SK-N-DZ (cell line): Measurements from ENCODE around the gene ADGRB2.
"Not testable (repeated sequence)": the region's sequence is repeated elsewhere in the genome, so short reads cannot be mapped to it uniquely, and the experiment has no call there.

Experiments used
- DNase-seq: peaks from one replicate; pipeline ENCODE4 v3.0.0-alpha.2; 2015; ENCODE audit warnings: low spot score

ADGRB2 gene

DNA sequence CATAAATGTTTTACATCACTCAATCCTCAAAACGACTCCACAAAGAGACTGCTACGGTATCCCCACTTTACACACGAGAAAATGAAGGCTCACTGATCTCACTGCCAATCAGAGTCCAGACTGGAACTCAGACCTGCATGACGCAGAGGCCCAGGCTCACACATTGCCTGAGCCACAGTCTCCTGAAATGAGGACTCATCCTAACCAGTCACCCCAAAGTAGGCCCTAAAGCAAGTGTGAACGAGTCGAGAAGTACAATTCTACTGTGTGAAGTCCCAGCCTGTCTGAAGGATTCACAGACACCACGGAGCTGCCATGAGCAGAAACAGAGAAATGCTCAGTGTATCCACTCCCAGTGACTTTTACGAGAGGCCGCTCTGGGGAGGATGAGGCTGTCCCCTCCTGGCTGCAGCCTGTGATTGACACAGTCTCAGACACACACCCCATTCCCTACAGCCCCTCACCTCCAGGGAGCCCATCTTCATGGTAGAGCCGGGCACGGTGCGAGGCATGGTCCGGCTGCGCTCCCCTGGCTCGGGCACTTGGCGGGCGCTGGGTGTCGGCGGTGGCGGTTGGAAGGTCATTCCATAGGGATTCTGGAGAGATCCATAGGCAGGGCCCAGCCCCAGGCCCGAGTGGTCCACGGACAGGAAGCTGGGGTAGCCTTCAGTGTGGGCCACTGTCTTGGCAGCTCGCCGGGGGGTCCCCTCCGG lies 33.6 kb downstream of the ADGRB2 start:
- no peak for DNase-seq

DNA sequence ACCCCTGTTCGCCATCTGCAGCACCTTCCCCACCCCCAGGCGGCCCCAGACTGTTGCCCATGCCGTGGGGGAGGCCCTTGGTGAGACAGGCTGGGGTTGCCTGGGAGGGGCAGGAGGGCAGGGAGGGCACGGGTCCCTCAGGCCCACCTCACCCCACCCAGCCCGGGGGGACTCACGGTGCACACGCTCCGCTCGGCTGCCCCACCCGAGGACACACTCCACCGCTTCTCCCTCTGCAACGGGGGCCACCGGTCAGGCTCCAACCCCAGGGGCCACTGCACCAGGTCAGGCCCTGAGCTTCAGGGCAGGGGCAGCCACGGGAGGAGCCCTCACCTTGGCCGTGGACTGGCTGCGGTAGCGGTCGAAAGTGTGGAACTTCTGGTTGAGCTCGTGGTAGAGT lies 36.3 kb downstream of the ADGRB2 start:
- DNase-seq, result no peak

DNA sequence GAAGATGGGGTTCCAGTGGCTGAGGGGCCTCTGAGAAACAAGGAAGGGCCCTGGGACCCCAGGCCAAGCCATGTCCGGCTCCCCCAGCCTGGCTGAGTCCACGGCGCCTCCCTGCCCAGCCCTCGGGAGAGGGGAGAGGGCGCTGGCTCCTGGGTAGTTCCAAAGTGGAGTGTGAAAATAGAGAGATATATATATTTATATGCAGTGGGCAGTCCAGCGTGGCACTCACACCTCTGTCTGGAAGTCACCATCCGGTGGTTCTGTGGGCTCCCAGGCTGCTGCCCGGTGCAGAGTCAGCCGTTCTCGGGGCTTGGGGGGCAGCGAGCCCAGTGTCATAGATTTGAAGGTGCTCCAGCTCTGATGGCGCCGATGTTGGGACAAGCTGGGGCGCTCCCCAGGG lies 36.9 kb downstream of the ADGRB2 start:
- DNase-seq, result no peak

DNA sequence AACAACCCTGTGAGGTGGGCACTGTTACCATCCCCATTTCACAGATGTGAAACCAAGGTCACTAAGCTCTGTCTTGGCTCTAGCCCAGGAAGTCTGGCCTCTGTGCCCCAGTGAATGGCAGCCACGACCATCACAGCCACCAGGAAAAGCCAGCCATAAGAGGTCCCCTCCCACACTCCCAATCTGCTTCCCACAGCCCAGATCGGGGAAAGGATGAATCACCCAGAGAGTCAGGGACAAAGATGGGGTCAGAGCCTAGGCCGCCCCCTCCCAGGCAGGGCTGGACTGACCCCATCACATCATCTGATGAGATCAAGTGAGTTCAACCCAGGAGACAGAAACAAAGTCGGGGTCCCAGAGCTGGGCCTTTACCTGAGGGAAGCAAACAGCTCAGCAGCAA lies 37.4 kb downstream of the ADGRB2 start:
- no peak for DNase-seq

DNA sequence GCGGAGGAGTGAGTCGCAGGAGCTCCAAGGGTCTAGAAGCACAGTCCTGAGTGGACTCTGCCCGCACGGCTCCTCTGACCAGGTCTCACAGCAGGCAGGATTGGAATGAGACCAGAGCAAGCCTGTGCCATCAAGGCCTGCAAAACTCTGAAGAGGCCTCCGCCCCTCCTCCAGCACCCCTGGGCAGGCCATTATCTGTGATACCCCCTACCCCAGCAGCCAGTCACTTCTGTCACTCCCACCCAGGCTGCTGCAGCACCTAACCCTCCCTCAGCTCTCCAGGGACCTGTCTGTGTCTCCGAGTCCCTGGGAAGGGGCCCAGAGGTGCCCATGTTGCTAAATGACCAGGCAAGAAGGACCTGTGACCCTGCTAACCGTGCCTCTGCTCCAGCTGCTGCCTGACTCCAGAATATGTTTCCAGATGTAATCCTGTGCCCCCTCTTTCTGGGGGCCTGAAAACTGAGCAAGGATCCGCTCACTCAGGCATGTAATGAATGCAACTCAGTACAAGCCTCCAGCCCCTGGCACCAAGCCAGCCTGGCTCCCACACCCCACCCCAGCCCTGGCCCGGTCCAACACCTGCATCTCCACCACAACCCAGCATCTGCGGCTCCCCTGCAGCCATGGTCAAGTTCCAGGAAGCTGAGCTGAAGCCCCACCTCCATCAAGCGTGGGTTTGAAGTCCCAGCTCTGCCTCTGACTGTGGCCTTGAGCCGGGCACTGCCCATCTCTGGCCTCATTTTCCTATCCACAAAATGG lies 38.2 kb downstream of the ADGRB2 start:
- DNase-seq, result no peak

DNA sequence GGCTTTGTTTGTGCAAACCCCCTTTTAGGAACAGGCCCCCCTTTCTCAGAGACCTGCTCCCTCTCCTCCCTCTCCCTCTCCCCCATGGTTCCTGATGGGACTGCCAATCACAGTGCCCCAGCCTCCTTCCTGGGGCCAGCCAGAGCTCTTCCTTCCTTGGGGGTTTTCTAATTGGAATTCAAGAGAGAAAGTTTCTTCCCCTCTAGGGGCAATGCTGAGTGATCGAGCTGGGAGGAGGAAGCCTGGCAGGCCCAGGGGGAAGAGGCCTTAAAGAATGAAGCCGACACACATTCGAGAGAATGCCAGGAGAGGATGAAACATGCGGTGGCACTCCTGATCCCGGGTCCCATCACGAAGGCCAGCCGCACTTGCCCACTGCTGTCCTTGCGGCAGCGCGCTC lies 39.0 kb downstream of the ADGRB2 start:
- DNase-seq, result no peak

DNA sequence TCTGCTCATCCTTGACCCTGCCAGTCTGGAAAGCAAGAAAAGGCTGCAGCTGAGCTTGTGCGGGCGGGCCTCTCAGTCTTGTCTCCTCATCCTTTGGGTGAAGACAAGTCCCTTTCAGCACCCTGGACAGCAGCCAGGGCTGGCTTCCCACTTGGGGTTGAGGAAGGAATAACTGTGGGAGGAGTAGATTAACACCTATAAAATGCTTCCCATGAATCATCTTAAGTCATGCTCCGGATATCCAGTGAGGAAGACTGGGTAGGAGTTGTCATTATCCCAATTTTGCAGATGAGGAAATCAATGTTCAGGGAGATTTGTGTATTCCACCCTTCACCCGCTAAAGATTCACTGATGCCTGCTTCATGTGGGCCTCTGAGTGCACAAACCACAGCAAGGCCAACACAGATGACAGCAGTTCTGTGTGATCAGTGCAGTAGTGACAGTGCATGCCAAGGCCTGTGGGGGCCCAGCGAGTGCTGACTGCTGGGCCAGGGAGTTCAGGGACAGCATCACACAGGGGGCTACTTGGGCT lies 40.2 kb downstream of the ADGRB2 start:
- DNase-seq, result no peak

DNA sequence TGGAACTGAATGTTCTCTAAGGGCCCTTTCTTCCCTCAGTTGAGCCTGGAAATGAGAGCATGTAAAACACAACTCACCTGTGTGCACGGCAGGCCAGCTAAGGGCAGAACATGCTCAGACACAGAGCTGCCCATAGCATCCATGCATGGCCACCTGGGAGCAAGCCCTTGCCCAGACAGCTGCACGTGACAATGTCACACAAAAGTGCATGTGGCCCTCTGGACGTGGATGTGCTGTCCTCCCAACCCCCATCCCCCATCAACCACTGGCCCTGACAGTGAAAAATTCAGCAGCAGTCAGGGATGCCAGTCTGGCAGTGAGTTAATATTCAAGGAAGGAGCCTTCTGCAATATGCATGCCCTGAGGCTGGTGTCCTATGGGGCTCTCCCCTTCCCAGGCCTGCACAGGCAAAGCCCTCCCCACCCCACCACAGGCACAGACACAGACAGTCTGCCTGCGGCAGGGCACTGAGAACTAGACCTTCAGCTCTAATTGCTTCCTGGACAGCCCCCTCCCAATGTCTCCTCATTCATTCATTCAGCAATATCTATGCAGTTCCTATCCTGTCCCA lies 45.7 kb downstream of the ADGRB2 start:
- no peak for DNase-seq

DNA sequence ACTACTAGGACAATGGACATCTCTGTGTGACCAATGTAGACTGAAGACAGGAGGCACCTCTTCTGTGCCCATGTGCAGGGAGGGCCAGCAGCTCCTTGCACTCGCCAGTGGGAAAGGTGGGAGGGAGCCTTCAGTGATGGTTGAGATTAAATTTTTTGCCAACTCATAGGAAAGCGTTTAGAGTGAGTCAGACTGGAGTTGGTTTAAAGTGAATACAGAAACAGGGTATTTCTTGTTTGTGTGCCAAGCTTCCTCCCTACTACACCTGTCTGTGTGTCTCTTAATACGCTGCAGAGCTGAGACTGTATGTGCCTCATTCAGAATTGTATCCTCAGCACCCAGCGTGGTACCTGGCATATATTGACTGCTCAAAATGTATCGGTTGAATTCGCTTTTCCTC lies 46.8 kb downstream of the ADGRB2 start:
- no peak for DNase-seq

DNA sequence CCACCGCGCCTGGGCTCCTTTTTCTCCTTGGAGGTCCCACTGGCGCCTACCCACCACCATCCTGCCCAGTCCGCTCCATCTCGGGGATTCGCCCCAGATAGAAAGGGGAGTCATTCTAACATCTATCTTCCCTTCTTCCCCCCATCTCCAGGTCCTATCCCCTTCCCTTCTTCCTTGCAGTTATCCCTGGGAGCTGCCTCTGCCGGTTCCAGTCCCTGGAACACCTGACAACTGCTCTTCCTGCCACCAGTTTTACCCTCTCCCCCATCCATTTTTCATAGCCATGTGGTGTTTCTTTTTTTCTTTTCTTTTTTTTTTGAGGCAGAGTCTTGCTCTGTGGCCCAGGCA lies 48.3 kb downstream of the ADGRB2 start:
- DNase-seq, result no peak

DNA sequence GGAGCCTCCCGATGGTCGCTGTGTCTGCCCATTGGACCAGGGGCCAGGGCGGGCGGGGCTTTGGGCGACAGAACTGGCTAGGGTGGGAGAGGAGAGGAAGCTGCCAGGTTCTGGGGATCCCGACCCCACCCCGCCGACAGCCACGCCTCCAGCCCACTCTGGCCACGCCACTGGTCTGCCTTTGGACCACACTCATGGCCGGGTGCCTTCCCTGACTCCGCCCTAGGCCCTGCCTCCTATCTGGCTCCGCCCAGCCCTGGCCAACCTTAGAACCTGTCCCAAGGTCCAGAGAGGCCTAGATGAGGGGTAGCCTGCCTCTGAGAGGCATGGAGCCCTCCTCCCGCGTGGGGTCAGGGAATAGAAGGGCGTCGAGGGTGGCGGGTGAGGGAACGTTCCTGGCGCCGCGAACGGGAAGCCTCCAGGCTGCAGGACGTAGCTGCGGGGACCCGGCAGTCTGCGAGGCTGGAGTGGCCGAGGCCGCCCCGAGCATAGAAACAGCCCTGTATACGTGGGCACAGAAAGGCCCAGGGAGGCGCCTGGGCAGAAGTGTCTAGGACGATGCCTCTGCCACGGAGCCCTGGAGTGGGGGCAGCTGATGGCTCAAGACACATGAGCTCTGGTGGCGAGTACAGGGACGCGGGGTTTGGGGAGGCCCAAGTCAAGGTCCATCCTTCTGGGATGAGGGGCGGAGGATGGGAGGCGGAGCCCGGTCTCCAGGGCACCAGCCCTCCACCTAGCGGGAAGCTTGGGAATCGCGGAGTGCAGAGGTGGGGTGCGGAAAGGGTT lies 48.9 kb downstream of the ADGRB2 start:
- no peak for DNase-seq

DNA sequence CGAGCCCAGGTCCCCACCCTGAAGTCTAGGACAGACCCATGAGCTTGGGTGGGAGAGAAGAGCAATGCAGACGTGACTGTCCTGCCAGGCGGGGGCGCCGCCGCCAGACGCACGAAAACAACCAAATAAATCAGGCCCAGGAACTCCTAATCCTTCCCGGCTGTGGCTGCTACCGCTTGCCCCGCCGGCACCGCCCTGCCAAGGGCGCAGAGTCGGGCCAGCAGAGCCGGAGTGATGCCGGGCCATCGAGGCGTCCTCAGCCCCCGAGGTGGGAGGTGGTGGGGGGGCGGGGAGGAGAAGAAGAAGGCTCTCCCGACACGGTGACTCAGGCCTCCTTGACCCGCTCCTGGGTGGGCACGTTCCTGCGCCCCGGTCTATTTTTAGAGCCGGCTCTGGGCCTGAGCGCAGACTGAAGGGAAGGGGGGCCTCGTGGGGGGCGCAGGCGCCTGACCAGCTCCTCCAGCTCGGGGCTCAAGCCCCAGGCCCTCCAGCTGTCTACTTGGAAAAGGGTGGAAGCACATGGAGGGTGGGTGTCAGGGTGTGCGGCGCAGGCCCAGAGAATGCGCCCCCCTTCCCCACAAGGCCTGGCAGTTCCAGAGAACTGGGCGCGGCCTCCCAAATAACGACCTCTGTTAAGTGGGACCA lies 49.6 kb downstream of the ADGRB2 start:
- no peak for DNase-seq

DNA sequence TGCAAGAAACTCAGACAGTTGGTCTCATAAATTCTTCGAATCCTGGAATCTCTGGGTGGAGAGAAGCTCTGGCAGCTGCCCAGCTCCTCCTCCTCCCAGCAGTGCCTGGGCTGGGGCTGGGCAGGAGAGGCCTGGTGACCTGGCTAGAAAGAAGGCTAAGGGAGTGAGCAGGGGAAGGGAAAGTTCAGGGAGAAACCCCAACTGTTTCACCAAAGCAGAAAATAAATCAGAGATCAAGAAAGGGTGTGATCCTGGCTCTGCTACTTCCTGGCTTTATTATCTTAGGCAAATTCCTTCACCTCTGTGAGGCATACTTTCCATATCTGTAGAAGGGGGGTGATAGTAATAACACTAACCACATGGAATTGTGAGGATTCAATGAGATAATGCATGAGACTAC lies 51.5 kb downstream of the ADGRB2 start:
- no peak for DNase-seq

DNA sequence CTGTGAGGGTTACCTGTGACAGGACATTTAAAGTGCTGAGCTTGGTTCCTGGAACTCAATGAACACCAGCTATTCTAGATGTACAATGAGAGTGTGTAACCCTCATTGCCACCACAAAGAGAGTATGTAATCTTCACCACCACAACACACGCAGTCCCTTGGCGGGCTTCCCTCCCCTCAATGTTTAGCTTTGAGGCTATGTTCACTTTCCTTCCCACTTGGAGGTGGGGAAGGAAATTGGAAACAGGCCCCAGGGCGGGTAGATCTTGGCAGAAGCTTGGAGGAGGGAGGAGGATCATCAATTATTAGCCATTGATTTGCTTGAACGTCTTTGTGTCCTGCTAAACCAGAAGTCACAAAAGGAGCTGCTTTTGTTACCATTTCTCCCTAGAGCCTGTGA lies 52.1 kb downstream of the ADGRB2 start:
- no peak for DNase-seq

DNA sequence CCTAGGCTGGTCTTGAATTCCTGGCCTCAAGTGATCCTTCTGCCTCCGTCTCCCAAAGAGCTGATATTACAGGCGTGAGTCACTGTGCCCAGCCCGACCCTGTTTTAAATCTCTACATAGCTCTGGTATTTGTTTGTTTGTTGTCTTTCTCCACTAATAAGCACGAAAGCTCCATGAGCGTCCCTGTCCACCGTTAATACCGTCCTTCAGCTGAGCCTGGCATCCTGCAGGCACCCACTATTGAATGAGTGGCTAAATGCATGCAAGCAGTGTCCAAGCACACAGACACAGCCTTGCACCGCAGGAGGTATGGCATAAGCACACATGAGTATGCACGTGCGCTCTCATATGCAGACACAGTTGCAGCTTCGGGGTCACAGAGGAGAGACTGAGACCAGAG lies 55.8 kb downstream of the ADGRB2 start:
- no peak for DNase-seq

DNA sequence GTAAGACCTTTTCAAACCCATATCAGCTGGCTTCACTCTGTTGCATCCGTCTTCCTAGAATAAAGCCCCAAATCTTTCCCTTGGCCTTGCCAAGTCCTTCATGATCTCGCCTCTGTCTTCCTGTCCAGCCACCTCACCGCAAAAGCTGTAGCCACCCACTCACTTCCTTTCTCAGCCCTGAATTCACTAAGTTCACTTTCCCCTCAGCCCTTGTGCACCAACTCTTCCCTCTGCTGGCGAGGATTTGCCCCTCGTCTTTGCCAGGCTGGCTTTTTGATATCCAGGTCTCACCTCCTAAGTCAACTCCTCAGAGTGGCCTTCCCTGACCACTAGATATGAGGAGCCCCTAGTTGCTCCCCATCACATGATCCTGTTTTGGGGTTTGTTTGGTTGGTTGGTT lies 56.4 kb downstream of the ADGRB2 start:
- no peak for DNase-seq

DNA sequence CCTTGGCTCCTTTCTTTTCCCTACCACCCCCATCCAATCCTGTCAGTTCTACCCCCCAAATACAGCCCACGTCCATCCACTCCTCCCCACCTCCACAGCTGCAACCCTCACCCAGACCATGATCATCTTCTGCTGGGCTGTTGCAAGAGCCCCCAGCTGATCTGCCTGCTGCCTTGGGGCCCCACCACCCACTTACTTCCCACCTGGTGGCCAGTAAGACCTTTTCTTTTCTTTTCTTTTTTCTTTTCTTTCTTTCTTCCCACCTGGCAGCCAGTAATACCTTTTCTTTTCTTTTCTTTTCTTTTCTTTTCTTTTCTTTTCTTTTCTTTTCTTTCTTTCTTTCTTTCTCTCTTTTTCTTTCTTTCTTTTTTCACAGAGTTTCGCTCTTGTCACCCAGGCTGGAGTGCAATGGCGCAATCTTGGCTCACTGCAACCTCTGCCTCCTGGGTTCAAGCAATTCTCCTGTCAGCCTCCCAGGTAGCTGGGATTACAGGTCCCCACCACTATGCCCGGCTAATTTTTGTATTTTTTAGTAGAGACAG lies 57.0 kb downstream of the ADGRB2 start:
- DNase-seq, result not testable (repeated sequence)

DNA sequence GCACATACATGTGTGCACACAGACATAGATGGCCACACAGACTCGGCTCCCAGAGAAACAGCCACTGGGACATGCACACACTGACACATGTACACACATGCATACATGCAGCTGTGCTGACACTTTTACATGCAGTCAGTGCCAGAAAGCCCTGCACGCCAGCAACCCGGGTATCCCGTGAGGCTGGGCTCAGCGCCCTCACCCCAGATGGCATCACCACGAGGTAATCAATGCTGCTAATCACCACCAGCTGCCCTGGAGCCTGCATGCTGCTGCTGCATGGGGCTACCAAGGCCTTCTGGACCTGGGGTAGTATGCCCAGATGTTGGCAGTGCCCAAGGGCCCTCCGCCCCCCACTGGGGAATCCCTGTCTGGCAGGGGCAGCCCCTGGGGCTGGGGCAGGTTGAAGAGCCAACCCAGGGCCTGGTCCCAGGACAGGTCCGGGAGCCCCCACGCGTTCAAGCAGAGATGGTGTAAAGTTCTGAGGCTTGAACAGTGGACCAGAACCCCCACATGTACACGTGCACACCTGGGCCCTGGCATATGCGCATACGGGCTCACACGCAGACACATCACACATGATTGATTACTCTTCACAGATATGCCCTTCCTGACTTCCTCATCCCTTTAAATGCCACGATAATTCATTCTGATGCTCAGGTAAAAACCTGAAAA lies 57.6 kb downstream of the ADGRB2 start:
- no peak for DNase-seq

DNA sequence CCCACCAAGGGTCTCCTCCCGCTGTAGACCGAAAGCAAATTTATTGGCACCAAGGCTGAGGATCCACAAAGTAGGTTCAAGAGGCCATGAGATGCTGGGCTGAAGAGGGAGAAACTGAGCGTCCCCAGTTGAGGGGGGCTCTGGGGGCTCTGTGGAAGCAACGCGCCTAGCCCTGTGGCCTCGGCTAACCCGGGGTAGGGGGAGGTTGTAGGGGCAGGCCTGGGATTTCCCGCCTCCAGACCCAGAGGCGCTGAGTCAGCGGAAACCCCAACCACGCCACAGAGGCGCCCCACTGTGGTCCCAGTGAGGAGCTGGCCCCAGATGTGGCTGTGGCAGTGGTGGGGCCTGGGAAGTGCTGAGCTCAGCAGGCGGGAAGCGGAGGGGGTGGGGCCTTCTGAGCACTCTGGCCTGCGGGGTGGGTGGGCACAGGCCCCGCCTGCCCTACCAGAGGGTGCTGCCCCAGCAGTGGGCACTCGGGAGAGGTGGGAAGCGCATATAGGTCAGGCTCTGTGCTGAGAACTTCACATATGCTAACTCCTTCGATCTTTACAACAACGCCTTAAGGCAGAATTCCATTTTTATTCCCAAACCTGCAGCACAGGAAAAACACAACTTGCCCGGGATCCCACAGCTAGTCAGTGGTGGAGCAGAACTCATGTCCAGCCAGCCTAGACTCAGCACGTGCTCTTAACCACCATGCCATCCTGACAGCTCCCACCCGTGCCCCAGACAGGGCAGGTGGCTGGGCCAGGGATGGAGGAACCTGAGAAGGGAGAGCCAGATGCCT lies 58.9 kb downstream of the ADGRB2 start:
- peak; percentile 10 for DNase-seq
